GM23338 (cell line): Measurements from ENCODE around the gene HOXA5. TPM values are rescaled to one million over a fixed set of nuclear protein-coding genes. Genes with fewer than 3 reads are reported as not detected.

ENCODE experiments used
- ATAC-seq: fragments of 200-7000 bp; cut with Tn5 transposase; 3 replicates; pipeline ENCODE4 v1.9.1; 2020
- DNase-seq: peaks from one replicate; pipeline ENCODE4 v3.0.0-alpha.2; 2015; ENCODE audit warnings: low spot score
- H2AFZ ChIP-seq: fragments of 200-600 bp; sonication (generic); 2 replicates; pipeline ENCODE4 v1.8.0; 2016; ENCODE audit warnings: antibody characterized with exemption, mild to moderate bottlenecking, moderate library complexity
- H3F3A ChIP-seq: fragments of 200-600 bp; sonication (generic); replicated peaks from 2 replicates; pipeline ENCODE4 v1.8.0; 2017; ENCODE audit warnings: antibody characterized with exemption, mixed run types, low read depth
- H3K27ac ChIP-seq: fragments of 200-600 bp; sonication (generic); 2 replicates; pipeline ENCODE4 v1.6.1; 2016; ENCODE audit warnings: low read depth
- H3K27me3 ChIP-seq: fragments of 200-600 bp; sonication (generic); 2 replicates; pipeline ENCODE4 v1.8.0; 2016; ENCODE audit warnings: mild to moderate bottlenecking, mixed run types, moderate library complexity; ENCODE audit not compliant: insufficient read depth
- H3K36me3 ChIP-seq: fragments of 200-600 bp; sonication (generic); 2 replicates; pipeline ENCODE4 v1.8.0; 2016; ENCODE audit warnings: mild to moderate bottlenecking; ENCODE audit not compliant: insufficient read depth
- H3K4me1 ChIP-seq: fragments of 200-600 bp; sonication (generic); 2 replicates; pipeline ENCODE4 v1.8.0; 2016; ENCODE audit warnings: mild to moderate bottlenecking, moderate library complexity; ENCODE audit not compliant: insufficient read depth
- H3K4me2 ChIP-seq: fragments of 200-600 bp; sonication (generic); 2 replicates; pipeline ENCODE4 v1.7.1; 2017; ENCODE audit warnings: mixed run types
- H3K4me3 ChIP-seq: fragments of 200-600 bp; sonication (generic); 2 replicates; pipeline ENCODE4 v1.6.1; 2016; ENCODE audit warnings: mixed run types
- H3K79me2 ChIP-seq: fragments of 200-600 bp; sonication (generic); replicated peaks from 2 replicates; pipeline ENCODE4 v1.8.0; 2017; ENCODE audit warnings: mild to moderate bottlenecking; ENCODE audit not compliant: insufficient read depth
- H3K9me2 ChIP-seq: fragments of 200-600 bp; sonication (generic); 2 replicates; pipeline ENCODE4 v1.8.0; 2017; ENCODE audit not compliant: insufficient read depth
- H4K20me1 ChIP-seq: fragments of 200-600 bp; sonication (generic); replicated peaks from 2 replicates; pipeline ENCODE4 v1.8.0; 2017; ENCODE audit warnings: mild to moderate bottlenecking; ENCODE audit not compliant: insufficient read depth
- H3K27ac Mint-ChIP-seq: 2 replicates; pipeline ENCODE4 v1.8.0; 2020; ENCODE audit warnings: inconsistent platforms, mild to moderate bottlenecking, moderate library complexity, mixed read lengths
- H3K27me3 Mint-ChIP-seq: 3 replicates; pipeline ENCODE4 v1.8.0; 2022; ENCODE audit warnings: low read depth, mild to moderate bottlenecking, moderate library complexity, mixed read lengths, inconsistent platforms; ENCODE audit not compliant: insufficient read depth, poor library complexity
- H3K36me3 Mint-ChIP-seq: 3 replicates; pipeline ENCODE4 v1.8.0; 2021; ENCODE audit warnings: low read depth, mild to moderate bottlenecking, inconsistent platforms, moderate library complexity, mixed read lengths
- H3K4me1 Mint-ChIP-seq: 3 replicates; pipeline ENCODE4 v1.8.0; 2020; ENCODE audit warnings: mild to moderate bottlenecking, inconsistent platforms, mixed read lengths
- H3K4me3 Mint-ChIP-seq: 3 replicates; pipeline ENCODE4 v1.8.0; 2021; ENCODE audit warnings: moderate library complexity, mild to moderate bottlenecking, inconsistent platforms, mixed read lengths
- H3K9me3 Mint-ChIP-seq: 3 replicates; pipeline ENCODE4 v1.8.0; 2020; ENCODE audit warnings: moderate library complexity, mild to moderate bottlenecking, inconsistent platforms, mixed read lengths
- CREB1 ChIP-seq: fragments of 250-450 bp; sonication (Bioruptor Pico); IDR thresholded peaks from 2 replicates; pipeline ENCODE4 v1.5.0; 2020; ENCODE audit warnings: low read depth, mild to moderate bottlenecking, moderate library complexity
- EZH2 ChIP-seq: fragments of 200-600 bp; sonication (generic); IDR thresholded peaks from one replicate; pipeline ENCODE4 v1.8.0; 2017; ENCODE audit warnings: antibody characterized with exemption, mild to moderate bottlenecking, low read depth; ENCODE audit not compliant: unreplicated experiment
- EZH2phosphoT487 ChIP-seq: fragments of 200-600 bp; sonication (generic); IDR thresholded peaks from one replicate; pipeline ENCODE4 v1.8.1; 2018; ENCODE audit warnings: antibody characterized with exemption; ENCODE audit not compliant: unreplicated experiment
- JUNB ChIP-seq: IDR thresholded peaks from one replicate; pipeline ENCODE4 v1.6.1; 2016; ENCODE audit warnings: antibody characterized with exemption; ENCODE audit not compliant: unreplicated experiment
- NANOG ChIP-seq: IDR thresholded peaks from 2 replicates; pipeline ENCODE4 v1.6.1; 2016; ENCODE audit warnings: antibody characterized with exemption, borderline replicate concordance
- POLR2AphosphoS5 ChIP-seq: IDR thresholded peaks from 2 replicates; pipeline ENCODE4 v1.6.1; 2016; ENCODE audit warnings: antibody characterized with exemption, low read depth
- STAT1 ChIP-seq: IDR thresholded peaks from one replicate; pipeline ENCODE4 v1.6.1; 2016; ENCODE audit warnings: antibody characterized with exemption; ENCODE audit not compliant: unreplicated experiment
- ZNF114 ChIP-seq: fragments of 250-450 bp; sonication (Bioruptor Pico); IDR thresholded peaks from 2 replicates; pipeline ENCODE4 v1.5.0; 2020; ENCODE audit warnings: mild to moderate bottlenecking, moderate library complexity
- polyA plus RNA-seq: library from polyadenylated mRNA; unstranded; fragments of >200 nt; fragmentation: Nextera tagmentation; extraction: Ambion mirVana; gene quantifications from 2 replicates; pipeline ENCODE4 v1.2.1, GENCODE V29; 2016
- total RNA-seq: library from RNA; depleted of rRNA; stranded (reverse); fragments of >200 nt; shearing (Covaris generic); gene quantifications from 2 replicates; pipeline ENCODE4 v1.2.3, GENCODE V29; 2014
- TF ChIP-seq, protein P1 (sequence below): IDR thresholded peaks from 2 replicates; pipeline ENCODE4 v1.6.1; 2016; ENCODE audit warnings: antibody characterized with exemption
- TF ChIP-seq, protein P2 (sequence below): IDR thresholded peaks from one replicate; pipeline ENCODE4 v1.6.1; 2018; ENCODE audit warnings: antibody characterized with exemption; ENCODE audit not compliant: unreplicated experiment
- TF ChIP-seq, protein P3 (sequence below), 2 experiments: fragments of 200-600 bp in 1 of 2; sonication (generic) in 1 of 2; conservative IDR thresholded peaks; 2 replicates each; pipeline versions ENCODE4 v1.5.1 to v1.6.1; 2016 to 2017; ENCODE audit warnings: antibody characterized with exemption in 2 of 2, low read depth in 2 of 2, mild to moderate bottlenecking in 2 of 2, moderate library complexity in 1 of 2

The HOXA5 gene
- total and polyA plus RNA-seq, 2 experiments from 2014 or later = not detected

DNA sequence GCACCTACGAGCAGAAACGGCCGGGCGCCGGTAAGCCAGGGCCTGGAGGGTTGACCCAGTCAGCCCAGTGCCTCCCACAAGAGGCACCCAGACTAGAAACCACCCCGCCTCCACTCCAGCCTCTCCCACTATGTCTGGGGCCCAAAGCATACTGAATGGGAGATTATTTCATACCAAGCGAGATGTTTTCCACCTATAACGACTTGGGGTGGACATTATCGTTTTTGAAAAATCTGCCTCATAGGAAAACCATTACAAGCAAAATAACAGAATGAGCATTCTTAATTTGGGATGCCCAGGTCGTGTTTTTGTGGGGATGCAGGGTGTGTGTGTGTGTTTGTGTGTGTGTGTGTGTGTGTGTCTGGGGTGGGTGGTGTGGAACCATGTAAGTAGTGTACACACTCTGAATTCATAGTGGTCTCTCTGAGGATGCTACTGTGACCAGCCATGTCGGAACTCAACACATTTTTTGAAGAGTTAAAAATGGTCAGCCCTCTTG, 2.5 kb upstream of the HOXA5 start:
- Histone ChIP-seq H3K4me2 (no peak overlapping the region), H3K4me1 (peaks cover 33% of the 10 kb centered on the region), H2AFZ (no peak overlapping the region), H3K4me3 (no peak overlapping the region), H3K27me3 (peaks cover 100% of the 10 kb centered on the region), H3K9me2 (no peaks in the 10 kb centered on the region), H3K79me2 (no peaks in the 10 kb centered on the region), H4K20me1 (peaks cover 37% of the 10 kb centered on the region), H3K27ac (no peak overlapping the region), H3F3A (peaks cover 29% of the 10 kb centered on the region), H3K36me3 (no peaks in the 10 kb centered on the region)
- DNase-seq (no peak), ATAC-seq (no peak)
- TF ChIP-seq ZNF114 (no peak), EZH2 (peak; percentile 94), EZH2phosphoT487 (no peak), JUNB (no peak)
- H3K9me3 Mint-ChIP-seq = peaks cover 28% of the 10 kb centered on the region
- H3K27me3 Mint-ChIP-seq = peaks cover 100% of the 10 kb centered on the region
- H3K36me3 Mint-ChIP-seq = no peaks in the 10 kb centered on the region; the same call in 2 of the 3 replicates
- H3K4me3 Mint-ChIP-seq = no peak overlapping the region; the same call in 2 of the 3 replicates
- peaks cover 20% of the 10 kb centered on the region for H3K4me1 Mint-ChIP-seq
- H3K27ac Mint-ChIP-seq = no peak overlapping the region

DNA sequence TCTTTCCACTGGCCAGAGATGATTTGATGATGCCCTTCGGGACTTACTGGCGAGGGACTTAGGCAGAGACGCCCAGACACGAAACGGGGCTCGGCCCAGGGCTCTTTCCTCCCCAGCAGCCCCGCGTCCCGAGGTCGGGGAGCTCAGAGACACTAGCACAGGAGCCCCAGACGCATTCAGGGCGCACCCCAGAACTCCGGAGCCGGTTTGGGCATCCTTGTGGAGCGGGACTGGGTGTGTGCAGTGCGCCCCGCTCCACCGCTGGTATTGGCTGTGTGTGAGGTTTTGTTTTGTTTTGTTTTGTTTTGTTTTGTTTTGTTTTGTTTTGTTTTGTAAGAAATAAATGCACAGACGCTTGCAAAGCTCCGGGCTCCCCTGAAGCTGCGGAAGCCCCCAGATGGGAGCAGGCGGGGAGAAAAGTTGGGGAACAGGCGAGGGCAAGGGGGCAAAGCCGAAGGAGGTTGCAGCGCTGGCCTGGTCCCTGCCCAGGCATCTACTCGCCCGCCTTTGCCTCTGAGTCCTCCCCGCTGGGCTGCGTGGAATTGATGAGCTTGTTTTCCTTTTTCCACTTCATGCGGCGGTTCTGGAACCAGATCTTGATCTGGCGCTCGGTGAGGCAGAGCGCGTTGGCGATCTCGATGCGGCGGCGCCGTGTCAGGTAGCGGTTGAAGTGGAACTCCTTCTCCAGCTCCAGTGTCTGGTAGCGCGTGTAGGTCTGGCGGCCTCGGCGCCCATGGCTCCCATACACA, 1.9 kb upstream of the HOXA5 start:
- H3K9me3 Mint-ChIP-seq = peaks cover 28% of the 10 kb centered on the region
- peaks cover 100% of the 10 kb centered on the region for H3K27me3 Mint-ChIP-seq
- Histone ChIP-seq H3K79me2 (no peaks in the 10 kb centered on the region), H3K27ac (no peak overlapping the region), H4K20me1 (peaks cover 42% of the 10 kb centered on the region), H3F3A (peaks cover 32% of the 10 kb centered on the region), H3K4me2 (0 out of 2 replicates have a peak overlapping the region, but pooled peaks have one; percentile 26), H3K9me2 (no peaks in the 10 kb centered on the region), H2AFZ (no peak overlapping the region), H3K36me3 (no peaks in the 10 kb centered on the region), H3K27me3 (peaks cover 100% of the 10 kb centered on the region), H3K4me3 (no peak overlapping the region), H3K4me1 (peaks cover 31% of the 10 kb centered on the region)
- peaks cover 19% of the 10 kb centered on the region for H3K4me1 Mint-ChIP-seq
- peak; percentile 46 for DNase-seq
- H3K36me3 Mint-ChIP-seq = no peaks in the 10 kb centered on the region; the same call in 2 of the 3 replicates
- no peak overlapping the region for H3K27ac Mint-ChIP-seq
- no peak for ATAC-seq
- TF ChIP-seq NANOG (no peak), EZH2phosphoT487 (peak; percentile 82), EZH2 (peak; percentile 97)
- peak overlapping the region; percentile 9; the same call in 1 of the 3 replicates for H3K4me3 Mint-ChIP-seq

DNA sequence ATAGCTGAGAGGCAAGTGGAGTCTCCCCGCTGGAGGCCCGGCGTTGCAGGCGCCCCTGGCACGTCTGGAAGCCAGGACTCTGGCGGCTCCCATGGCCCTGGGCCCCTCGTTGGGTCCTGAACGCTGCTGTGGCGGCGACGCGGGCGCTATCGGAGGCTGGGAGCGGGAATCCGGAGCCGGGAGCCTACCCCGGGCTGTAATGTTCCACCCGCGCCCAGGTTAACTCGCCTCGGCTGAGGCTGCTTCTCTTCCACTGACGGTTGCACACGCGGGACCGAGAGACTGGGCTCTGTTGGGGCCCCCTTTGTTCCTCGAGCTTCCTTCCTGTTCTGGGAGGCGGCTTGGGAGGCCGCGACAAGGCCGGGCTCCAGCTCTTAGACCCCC, 1.3 kb upstream of the HOXA5 start:
- Histone ChIP-seq H3K9me2 (no peaks in the 10 kb centered on the region), H3K4me1 (peaks cover 35% of the 10 kb centered on the region), H3K27ac (no peak overlapping the region), H3F3A (peaks cover 38% of the 10 kb centered on the region), H3K27me3 (peaks cover 100% of the 10 kb centered on the region), H3K36me3 (no peaks in the 10 kb centered on the region), H4K20me1 (peaks cover 46% of the 10 kb centered on the region), H3K79me2 (no peaks in the 10 kb centered on the region), H3K4me2 (0 out of 2 replicates have a peak overlapping the region, but pooled peaks have one; percentile 26), H3K4me3 (no peak overlapping the region), H2AFZ (no peak overlapping the region)
- H3K27me3 Mint-ChIP-seq = peaks cover 100% of the 10 kb centered on the region
- peak overlapping the region; percentile 9; the same call in 1 of the 3 replicates for H3K4me3 Mint-ChIP-seq
- no peaks in the 10 kb centered on the region; the same call in 2 of the 3 replicates for H3K36me3 Mint-ChIP-seq
- DNase-seq = peak; percentile 54
- peaks cover 28% of the 10 kb centered on the region for H3K9me3 Mint-ChIP-seq
- H3K4me1 Mint-ChIP-seq = peaks cover 19% of the 10 kb centered on the region
- H3K27ac Mint-ChIP-seq = no peak overlapping the region
- peak; percentile 4; the same call in 2 of the 3 replicates for ATAC-seq
- TF ChIP-seq NANOG = no peak
- no peak for TF ChIP-seq CREB1 (CRISPR knock-in tag)
- TF ChIP-seq, protein P1, sequence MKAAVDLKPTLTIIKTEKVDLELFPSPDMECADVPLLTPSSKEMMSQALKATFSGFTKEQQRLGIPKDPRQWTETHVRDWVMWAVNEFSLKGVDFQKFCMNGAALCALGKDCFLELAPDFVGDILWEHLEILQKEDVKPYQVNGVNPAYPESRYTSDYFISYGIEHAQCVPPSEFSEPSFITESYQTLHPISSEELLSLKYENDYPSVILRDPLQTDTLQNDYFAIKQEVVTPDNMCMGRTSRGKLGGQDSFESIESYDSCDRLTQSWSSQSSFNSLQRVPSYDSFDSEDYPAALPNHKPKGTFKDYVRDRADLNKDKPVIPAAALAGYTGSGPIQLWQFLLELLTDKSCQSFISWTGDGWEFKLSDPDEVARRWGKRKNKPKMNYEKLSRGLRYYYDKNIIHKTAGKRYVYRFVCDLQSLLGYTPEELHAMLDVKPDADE = no peak
- TF ChIP-seq EZH2 = no peak
- TF ChIP-seq, protein P2, sequence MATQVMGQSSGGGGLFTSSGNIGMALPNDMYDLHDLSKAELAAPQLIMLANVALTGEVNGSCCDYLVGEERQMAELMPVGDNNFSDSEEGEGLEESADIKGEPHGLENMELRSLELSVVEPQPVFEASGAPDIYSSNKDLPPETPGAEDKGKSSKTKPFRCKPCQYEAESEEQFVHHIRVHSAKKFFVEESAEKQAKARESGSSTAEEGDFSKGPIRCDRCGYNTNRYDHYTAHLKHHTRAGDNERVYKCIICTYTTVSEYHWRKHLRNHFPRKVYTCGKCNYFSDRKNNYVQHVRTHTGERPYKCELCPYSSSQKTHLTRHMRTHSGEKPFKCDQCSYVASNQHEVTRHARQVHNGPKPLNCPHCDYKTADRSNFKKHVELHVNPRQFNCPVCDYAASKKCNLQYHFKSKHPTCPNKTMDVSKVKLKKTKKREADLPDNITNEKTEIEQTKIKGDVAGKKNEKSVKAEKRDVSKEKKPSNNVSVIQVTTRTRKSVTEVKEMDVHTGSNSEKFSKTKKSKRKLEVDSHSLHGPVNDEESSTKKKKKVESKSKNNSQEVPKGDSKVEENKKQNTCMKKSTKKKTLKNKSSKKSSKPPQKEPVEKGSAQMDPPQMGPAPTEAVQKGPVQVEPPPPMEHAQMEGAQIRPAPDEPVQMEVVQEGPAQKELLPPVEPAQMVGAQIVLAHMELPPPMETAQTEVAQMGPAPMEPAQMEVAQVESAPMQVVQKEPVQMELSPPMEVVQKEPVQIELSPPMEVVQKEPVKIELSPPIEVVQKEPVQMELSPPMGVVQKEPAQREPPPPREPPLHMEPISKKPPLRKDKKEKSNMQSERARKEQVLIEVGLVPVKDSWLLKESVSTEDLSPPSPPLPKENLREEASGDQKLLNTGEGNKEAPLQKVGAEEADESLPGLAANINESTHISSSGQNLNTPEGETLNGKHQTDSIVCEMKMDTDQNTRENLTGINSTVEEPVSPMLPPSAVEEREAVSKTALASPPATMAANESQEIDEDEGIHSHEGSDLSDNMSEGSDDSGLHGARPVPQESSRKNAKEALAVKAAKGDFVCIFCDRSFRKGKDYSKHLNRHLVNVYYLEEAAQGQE = no peak
- TF ChIP-seq, protein P3, sequence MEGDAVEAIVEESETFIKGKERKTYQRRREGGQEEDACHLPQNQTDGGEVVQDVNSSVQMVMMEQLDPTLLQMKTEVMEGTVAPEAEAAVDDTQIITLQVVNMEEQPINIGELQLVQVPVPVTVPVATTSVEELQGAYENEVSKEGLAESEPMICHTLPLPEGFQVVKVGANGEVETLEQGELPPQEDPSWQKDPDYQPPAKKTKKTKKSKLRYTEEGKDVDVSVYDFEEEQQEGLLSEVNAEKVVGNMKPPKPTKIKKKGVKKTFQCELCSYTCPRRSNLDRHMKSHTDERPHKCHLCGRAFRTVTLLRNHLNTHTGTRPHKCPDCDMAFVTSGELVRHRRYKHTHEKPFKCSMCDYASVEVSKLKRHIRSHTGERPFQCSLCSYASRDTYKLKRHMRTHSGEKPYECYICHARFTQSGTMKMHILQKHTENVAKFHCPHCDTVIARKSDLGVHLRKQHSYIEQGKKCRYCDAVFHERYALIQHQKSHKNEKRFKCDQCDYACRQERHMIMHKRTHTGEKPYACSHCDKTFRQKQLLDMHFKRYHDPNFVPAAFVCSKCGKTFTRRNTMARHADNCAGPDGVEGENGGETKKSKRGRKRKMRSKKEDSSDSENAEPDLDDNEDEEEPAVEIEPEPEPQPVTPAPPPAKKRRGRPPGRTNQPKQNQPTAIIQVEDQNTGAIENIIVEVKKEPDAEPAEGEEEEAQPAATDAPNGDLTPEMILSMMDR (conservative IDR thresholded peaks at IDR 0.05; ENCODE audit: low read depth in 2 of 2) = no peak
- TF ChIP-seq JUNB = no peak
- TF ChIP-seq STAT1 = no peak
- no peak for TF ChIP-seq POLR2AphosphoS5
- no peak for TF ChIP-seq EZH2phosphoT487
- no peak for TF ChIP-seq ZNF114
